ENCODE data around the gene TBL1X. TPM values are rescaled to one million over a fixed set of nuclear protein-coding genes. Genes with fewer than 3 reads are reported as not detected.

Gene TBL1X
- total and polyA plus RNA-seq, 2 of the 8 experiments (the other 6 are each of a cell fraction or from before 2014, with no cell fraction given): 13.3 to 25.6 TPM

DNA sequence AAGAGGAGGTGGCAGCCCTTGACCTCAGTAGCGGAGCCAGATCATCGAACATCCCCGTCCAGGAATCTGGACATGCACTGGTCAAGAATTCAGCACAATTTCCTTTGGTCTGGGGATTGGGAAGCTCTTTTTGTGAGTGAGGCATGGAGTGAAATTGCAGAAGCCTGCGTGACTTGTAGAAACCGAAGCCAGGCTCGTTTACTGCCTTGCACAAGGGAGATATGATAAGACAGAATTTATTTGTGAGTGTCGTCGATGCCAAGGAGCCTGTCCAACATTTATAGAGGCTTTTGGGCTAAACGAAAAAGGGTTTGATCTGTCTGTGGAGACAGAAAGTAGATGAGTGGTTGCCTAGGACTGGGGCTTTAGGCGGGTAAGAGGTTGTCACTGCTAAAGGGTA lies 50.6 kb downstream of the TBL1X start (continued):
- TF ChIP-seq EZH2 (IDR thresholded peaks at IDR 0.05; ENCODE audit: low read depth, low read length, severe bottlenecking): no peak
- no peak for TF ChIP-seq RAD21 (IDR thresholded peaks at IDR 0.05 in 1 of 2, conservative IDR thresholded peaks at IDR 0.05 in 1 of 2; ENCODE audit: low read depth in 2 of 2, low read length in 2 of 2)

Measured in H1 (cell line).